Activated CD4-positive, alpha-beta T cell treated with anti-CD3 and anti-CD28 coated beads for 48 hours (primary cell): ENCODE results near the gene PTPRM.

Experiments used
- DNase-seq: peaks from one replicate; pipeline ENCODE4 v3.0.0-alpha.2; 2020

The PTPRM gene

GRCh38 chr18:8069708-8070107 lies 502.6 kb downstream of the PTPRM start:
- DNase-seq = no peak

GRCh38 chr18:8073167-8073566 lies 506.1 kb downstream of the PTPRM start:
- DNase-seq = no peak

GRCh38 chr18:8080092-8080491 lies 513.0 kb downstream of the PTPRM start:
- DNase-seq = no peak

- DNase-seq = no peak
These were observed 514.2 kb downstream of the PTPRM start for GRCh38 chr18:8081267-8081666.

- no peak for DNase-seq
These were observed 514.9 kb downstream of the PTPRM start for GRCh38 chr18:8081872-8082553.

- DNase-seq = peak; percentile 6
These were observed 517.0 kb downstream of the PTPRM start for GRCh38 chr18:8084160-8084559.

GRCh38 chr18:8088626-8089025 lies 521.5 kb downstream of the PTPRM start:
- DNase-seq = no peak

- no peak for DNase-seq
These were observed 523.9 kb downstream of the PTPRM start for GRCh38 chr18:8091035-8091434.

- DNase-seq = no peak
These were observed 528.9 kb downstream of the PTPRM start for GRCh38 chr18:8095947-8096570.

- no peak for DNase-seq
These were observed 530.3 kb downstream of the PTPRM start for GRCh38 chr18:8097399-8097798.

- no peak for DNase-seq
These were observed 530.8 kb downstream of the PTPRM start for GRCh38 chr18:8097927-8098326.

GRCh38 chr18:8106603-8107002 lies 539.5 kb downstream of the PTPRM start:
- no peak for DNase-seq

GRCh38 chr18:8107426-8107825 lies 540.3 kb downstream of the PTPRM start:
- DNase-seq = no peak

- DNase-seq = no peak
These were observed 547.4 kb downstream of the PTPRM start for GRCh38 chr18:8114480-8114879.

GRCh38 chr18:8116341-8117005 lies 549.4 kb downstream of the PTPRM start:
- no peak for DNase-seq

- no peak for DNase-seq
These were observed 549.9 kb downstream of the PTPRM start for GRCh38 chr18:8117006-8117371.

- DNase-seq = no peak
These were observed 554.0 kb downstream of the PTPRM start for GRCh38 chr18:8121101-8121500.

- DNase-seq = no peak
These were observed 554.9 kb downstream of the PTPRM start for GRCh38 chr18:8121942-8122480.

GRCh38 chr18:8124232-8125146 lies 557.4 kb downstream of the PTPRM start:
- no peak for DNase-seq

- DNase-seq = no peak
These were observed 563.0 kb downstream of the PTPRM start for GRCh38 chr18:8130096-8130495.

- no peak for DNase-seq
These were observed 565.9 kb downstream of the PTPRM start for GRCh38 chr18:8133032-8133431.

- no peak for DNase-seq
These were observed 566.8 kb downstream of the PTPRM start for GRCh38 chr18:8133888-8134287.

GRCh38 chr18:8139127-8139527 lies 572.0 kb downstream of the PTPRM start:
- no peak for DNase-seq
